H1 (cell line): Measurements from ENCODE around the gene INPP5J. TPM values are rescaled to one million over a fixed set of nuclear protein-coding genes. Genes with fewer than 3 reads are reported as not detected.

Source experiments
- CTCF ChIA-PET: fragments of 300-600 bp; sonication (Branson Sonifier 250); formaldehyde crosslinking; loops from one replicate; lab custom pipeline; 2021; ENCODE audit not compliant: partially characterized antibody; lab: Charles Lee
- POLR2A ChIA-PET: fragments of 300-600 bp; sonication (Branson Sonifier 250); formaldehyde crosslinking; loops from one replicate; lab custom pipeline; 2021; ENCODE audit warnings: inconsistent platforms; ENCODE audit not compliant: partially characterized antibody; lab: Charles Lee
- DNase-seq, 2 experiments: peaks; one replicate each; pipeline versions ENCODE4 v3.0.0 to v3.0.0-alpha.2; 2010 to 2022; ENCODE audit warnings: low spot score in 2 of 2, low read depth in 1 of 2, mixed read lengths in 1 of 2
- FAIRE-seq: peaks from 2 replicates; lab custom pipeline; 2011; peaks lifted over from hg19 to GRCh38; lab: Jason Lieb, UNC
- H2AFZ ChIP-seq: 2 replicates; pipeline ENCODE4 v1.8.1; 2012; ENCODE audit warnings: low read length, inconsistent platforms
- H2AK5ac ChIP-seq: 2 replicates; pipeline ENCODE4 v1.6.1; 2013; ENCODE audit warnings: low read depth, low read length
- H2BK120ac ChIP-seq: replicated peaks from 2 replicates; pipeline ENCODE3; 2013; ENCODE audit warnings: low read depth, low read length, inconsistent platforms
- H2BK12ac ChIP-seq: 2 replicates; pipeline ENCODE4 v1.6.1; 2013; ENCODE audit warnings: low read depth, low read length
- H2BK15ac ChIP-seq: 2 replicates; pipeline ENCODE4 v1.6.1; 2013; ENCODE audit warnings: low read length
- H2BK20ac ChIP-seq: 2 replicates; pipeline ENCODE4 v1.6.1; 2013; ENCODE audit warnings: low read length
- H2BK5ac ChIP-seq: 2 replicates; pipeline ENCODE4 v1.6.1; 2013; ENCODE audit warnings: low read depth, low read length
- H3K14ac ChIP-seq: 2 replicates; pipeline ENCODE4 v1.6.1; 2013; ENCODE audit warnings: inconsistent platforms; ENCODE audit not compliant: insufficient read length
- H3K18ac ChIP-seq: 2 replicates; pipeline ENCODE4 v1.6.1; 2013; ENCODE audit warnings: low read length; ENCODE audit errors: extremely low read depth
- H3K23ac ChIP-seq: 2 replicates; pipeline ENCODE4 v1.6.1; 2013; ENCODE audit warnings: inconsistent platforms; ENCODE audit not compliant: insufficient read length
- H3K23me2 ChIP-seq: 2 replicates; pipeline ENCODE4 v1.6.1; 2013; ENCODE audit warnings: low read depth, low read length
- H3K27ac ChIP-seq: 2 replicates; pipeline ENCODE4 v1.6.1; 2011; ENCODE audit warnings: low read depth, low read length, inconsistent platforms
- H3K27me3 ChIP-seq, 4 experiments: replicated peaks in 1 of 4; 1 replicate in 1 of 4; 2 replicates in 3 of 4; pipeline versions ENCODE4 v1.6.1 to v1.8.1; 2011 to 2013; ENCODE audit warnings: low read length in 3 of 4, mild to moderate bottlenecking in 3 of 4, inconsistent platforms in 2 of 4, mixed read lengths in 2 of 4, moderate library complexity in 1 of 4; ENCODE audit not compliant: control insufficient read depth in 3 of 4, insufficient read depth in 3 of 4; ENCODE audit errors: extremely low read depth in 1 of 4
- H3K36me3 ChIP-seq, 4 experiments: 2 replicates each; pipeline versions ENCODE4 v1.6.1 to v1.8.1; 2011 to 2013; ENCODE audit warnings: mild to moderate bottlenecking in 4 of 4, low read length in 3 of 4, moderate library complexity in 2 of 4, control low read depth in 1 of 4, inconsistent platforms in 1 of 4; ENCODE audit not compliant: insufficient read depth in 4 of 4, control insufficient read depth in 2 of 4
- H3K4ac ChIP-seq: replicated peaks from 2 replicates; pipeline ENCODE3; 2013; ENCODE audit warnings: low read length, low read depth, mixed read lengths, inconsistent platforms; ENCODE audit not compliant: insufficient read length
- H3K4me1 ChIP-seq, 4 experiments: replicated peaks in 1 of 4; 1 replicate in 1 of 4; 2 replicates in 3 of 4; pipeline versions ENCODE4 v1.6.1 to v1.8.1; 2011 to 2013; ENCODE audit warnings: low read length in 3 of 4, inconsistent platforms in 2 of 4, mixed read lengths in 1 of 4; ENCODE audit not compliant: insufficient read depth in 4 of 4, control insufficient read depth in 3 of 4
- H3K4me2 ChIP-seq, 2 experiments: 2 replicates each; pipeline versions ENCODE4 v1.6.1 to v1.8.1; 2011 to 2013; ENCODE audit warnings: low read depth in 2 of 2, low read length in 2 of 2, control low read depth in 1 of 2, inconsistent platforms in 1 of 2, mild to moderate bottlenecking in 1 of 2; ENCODE audit not compliant: insufficient read depth in 1 of 2
- H3K4me3 ChIP-seq, 4 experiments: fragments of 200-600, 300-600 bp in 1 of 4; sonication (generic), shearing (Covaris generic), sonication (Bioruptor Twin) in 1 of 4; 2 replicates each; pipeline versions ENCODE4 v1.5.1 to v1.8.1; 2011 to 2016; ENCODE audit warnings: low read length in 4 of 4, low read depth in 3 of 4, control low read depth in 2 of 4, inconsistent platforms in 2 of 4, mild to moderate bottlenecking in 2 of 4, mixed read lengths in 1 of 4, moderate library complexity in 1 of 4; ENCODE audit not compliant: insufficient read depth in 2 of 4; ENCODE audit errors: extremely low read depth in 1 of 4
- H3K56ac ChIP-seq: replicated peaks from 2 replicates; pipeline ENCODE3; 2013; ENCODE audit warnings: low read depth, mild to moderate bottlenecking, mixed read lengths, low read length, inconsistent platforms; ENCODE audit not compliant: insufficient read length
- H3K79me1 ChIP-seq: 2 replicates; pipeline ENCODE4 v1.6.1; 2013; ENCODE audit warnings: low read depth, low read length, control low read depth
- H3K79me2 ChIP-seq, 2 experiments: 2 replicates each; pipeline versions ENCODE4 v1.6.1 to v1.8.1; 2012 to 2013; ENCODE audit warnings: low read length in 2 of 2, mild to moderate bottlenecking in 2 of 2, inconsistent platforms in 1 of 2; ENCODE audit not compliant: insufficient read depth in 2 of 2, control insufficient read depth in 1 of 2
- H3K9ac ChIP-seq, 4 experiments: replicated peaks in 1 of 4; 1 replicate in 1 of 4; 2 replicates in 3 of 4; pipeline versions ENCODE4 v1.6.1 to v1.8.1; 2011 to 2013; ENCODE audit warnings: low read depth in 3 of 4, low read length in 3 of 4, control low read depth in 2 of 4, mild to moderate bottlenecking in 2 of 4, moderate library complexity in 2 of 4, inconsistent platforms in 1 of 4; ENCODE audit errors: extremely low read depth in 1 of 4
- H3K9me3 ChIP-seq, 2 experiments: 2 replicates each; pipeline versions ENCODE4 v1.6.1 to v1.8.1; 2012 to 2013; ENCODE audit warnings: mild to moderate bottlenecking in 2 of 2, moderate library complexity in 2 of 2, control low read depth in 1 of 2, inconsistent platforms in 1 of 2, low read depth in 1 of 2, low read length in 1 of 2, mixed read lengths in 1 of 2; ENCODE audit not compliant: insufficient read depth in 2 of 2
- H4K20me1 ChIP-seq, 2 experiments: replicated peaks in 1 of 2; 2 replicates each; pipeline versions ENCODE3 to v1.8.1; 2011 to 2013; ENCODE audit warnings: inconsistent platforms in 2 of 2, low read length in 2 of 2, mild to moderate bottlenecking in 1 of 2; ENCODE audit not compliant: insufficient read depth in 2 of 2, control insufficient read depth in 1 of 2
- H4K5ac ChIP-seq: 2 replicates; pipeline ENCODE4 v1.6.1; 2013; ENCODE audit warnings: low read length, low read depth, mixed read lengths, inconsistent platforms; ENCODE audit not compliant: insufficient read length
- H4K8ac ChIP-seq: 2 replicates; pipeline ENCODE4 v1.8.0; 2013; ENCODE audit warnings: mild to moderate bottlenecking, moderate library complexity, low read length, inconsistent platforms; ENCODE audit not compliant: insufficient read depth; ENCODE audit errors: extremely low read depth
- H4K91ac ChIP-seq: replicated peaks from 2 replicates; pipeline ENCODE3; 2013; ENCODE audit warnings: low read length, mixed read lengths, inconsistent platforms; ENCODE audit not compliant: insufficient read length
- BACH1 ChIP-seq: IDR thresholded peaks from 2 replicates; pipeline ENCODE4 v1.6.1; 2012; ENCODE audit warnings: low read length, improper control_type of control experiment
- CHD1 ChIP-seq: IDR thresholded peaks from 2 replicates; pipeline ENCODE4 v1.6.1; 2012; ENCODE audit warnings: low read depth, low read length, improper control_type of control experiment
- CTCF ChIP-seq, 3 experiments: IDR thresholded peaks; 1 replicate in 2 of 3; 2 replicates in 1 of 3; pipeline versions ENCODE4 v1.5.1 to v1.6.1; 2011; ENCODE audit warnings: low read length in 3 of 3, mild to moderate bottlenecking in 3 of 3, inconsistent platforms in 2 of 3, low read depth in 1 of 3, moderate library complexity in 1 of 3; ENCODE audit not compliant: insufficient read depth in 1 of 3; ENCODE audit errors: control extremely low read depth in 1 of 3
- HDAC2 ChIP-seq, 2 experiments: fragments of 300-600 bp in 1 of 2; sonication (generic) in 1 of 2; IDR thresholded peaks; 2 replicates each; pipeline ENCODE4 v1.6.1; 2011 to 2012; ENCODE audit warnings: low read depth in 2 of 2, low read length in 2 of 2, mild to moderate bottlenecking in 2 of 2, moderate library complexity in 2 of 2, borderline replicate concordance in 1 of 2, inconsistent platforms in 1 of 2
- RAD21 ChIP-seq, 2 experiments: IDR thresholded peaks in 1 of 2; conservative IDR thresholded peaks in 1 of 2; 2 replicates each; pipeline ENCODE4 v1.6.1; 2011; ENCODE audit warnings: low read depth in 2 of 2, low read length in 2 of 2, improper control_type of control experiment in 1 of 2, inconsistent platforms in 1 of 2, mild to moderate bottlenecking in 1 of 2, moderate library complexity in 1 of 2
- RXRA ChIP-seq: IDR thresholded peaks from 2 replicates; pipeline ENCODE4 v1.6.1; 2011; ENCODE audit warnings: low read depth, mild to moderate bottlenecking, low read length, moderate library complexity; ENCODE audit not compliant: insufficient read depth
- WGBS, 2 experiments: shearing (Covaris generic) in 1 of 2; methylation state at CpG; one replicate each; pipeline versions ENCODE4 v1.1.6 to v1.1.7; 2013 to 2015; ENCODE audit warnings: low lambda C conversion rate in 2 of 2, mixed read lengths in 2 of 2, inconsistent platforms in 1 of 2, low coverage in 1 of 2, missing lambda C conversion rate in 1 of 2; ENCODE audit not compliant: insufficient replicate concordance in 2 of 2, insufficient coverage in 1 of 2, insufficient read length in 1 of 2; ENCODE audit errors: extremely low coverage in 1 of 2, missing lambda C conversion rate in 1 of 2; 5-methylcytosine and 5-hydroxymethylcytosine counted together
- polyA plus RNA-seq, 7 experiments: library from polyadenylated mRNA; depleted of rRNA in 3 of 7; stranded (reverse) in 5 of 7; unstranded in 2 of 7; fragments of >200 nt in 5 of 7; fragments of 200-250 nt in 2 of 7; gene quantifications; 1 replicate in 5 of 7; 2 replicates in 1 of 7; 4 replicates in 1 of 7; pipeline versions ENCODE4 v1.2.1 to v1.2.3, GENCODE V29; 2011 to 2013; ENCODE audit warnings: missing spikeins in 2 of 7, mixed read lengths in 2 of 7
- total RNA-seq: library from RNA; stranded (reverse); fragmentation: NEBNext Ultra II Directional; extraction: Animal tissue kit (Norgen Biotek cat#: 25700); gene quantifications from 2 replicates; pipeline ENCODE4 v1.2.1, GENCODE V29; 2021

INPP5J gene
- total and polyA plus RNA-seq, 2 of the 8 experiments (the other 6 are each of a cell fraction or from before 2014, with no cell fraction given), result 5.4 to 6.0 TPM

DNA sequence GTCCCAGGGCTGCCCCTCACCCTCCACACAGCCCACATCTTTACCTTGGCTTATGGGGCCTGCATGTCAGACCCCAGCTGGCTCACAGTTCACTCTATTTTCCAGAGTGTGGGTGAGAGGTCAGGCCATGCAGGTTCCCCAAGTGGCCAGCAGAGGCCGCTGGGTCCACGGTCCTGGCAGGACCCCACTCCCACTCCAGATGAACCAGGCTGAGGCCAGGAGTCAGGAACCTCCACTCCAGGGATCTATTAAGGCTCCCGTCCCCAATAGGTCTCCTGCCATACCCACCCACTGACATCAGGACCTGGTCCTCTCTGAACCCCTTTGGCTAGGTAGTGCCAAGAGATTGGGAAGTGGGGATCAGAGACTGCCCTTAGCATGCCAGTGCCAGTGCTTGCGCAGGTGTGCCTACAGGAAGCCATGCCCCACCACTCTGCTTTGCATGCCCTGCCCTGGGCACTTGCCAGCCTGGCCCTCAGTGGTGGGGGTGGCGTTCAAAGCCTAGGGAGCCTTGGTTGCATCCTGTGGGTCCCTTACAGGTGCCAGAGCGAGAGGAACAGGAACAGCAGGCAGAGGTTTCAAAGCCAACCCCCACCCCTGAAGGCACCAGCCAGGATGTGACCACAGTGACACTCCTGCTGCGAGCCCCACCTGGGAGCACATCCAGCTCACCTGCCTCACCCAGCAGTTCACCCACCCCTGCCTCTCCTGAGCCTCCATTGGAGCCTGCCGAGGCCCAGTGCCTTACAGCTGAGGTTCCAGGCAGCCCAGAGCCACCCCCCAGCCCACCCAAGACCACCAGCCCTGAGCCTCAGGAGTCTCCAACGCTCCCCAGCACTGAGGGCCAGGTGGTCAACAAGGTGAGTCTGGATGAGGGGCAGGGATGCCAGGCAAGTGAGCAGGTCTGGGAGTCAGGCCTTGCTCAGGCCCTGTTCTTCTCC is 33.3 kb upstream of the INPP5J start:
- Histone ChIP-seq H3K79me1 (no peaks in the 10 kb centered on the region; the same call in 1 of the 2 replicates), H2BK5ac (no peak overlapping the region), H3K14ac (no peak overlapping the region), H4K5ac (no peak overlapping the region), H3K27ac (no peak overlapping the region), H3K4me3 (no peak overlapping the region), H3K9ac (no peak overlapping the region), H3K56ac (no peak overlapping the region), H2BK12ac (no peak overlapping the region), H3K23ac (no peak overlapping the region), H3K27me3 (no peaks in the 10 kb centered on the region), H4K8ac (no peak overlapping the region), H3K36me3 (no peaks in the 10 kb centered on the region), H4K20me1 (no peaks in the 10 kb centered on the region), H3K9me3 (no peaks in the 10 kb centered on the region), H3K4me1 (peaks cover 0 to 13% (median 4%) of the 10 kb centered on the region in 4 experiments; a peak in 5 of 7 replicates), H3K4me2 (no peak overlapping the region), H2AFZ (no peak overlapping the region), H3K23me2 (peaks cover 1% of the 10 kb centered on the region), H2AK5ac (no peak overlapping the region), H2BK20ac (no peak overlapping the region), H3K18ac (no peak overlapping the region), H3K79me2 (peaks cover 0 to under 1% of the 10 kb centered on the region in 2 experiments; a peak in 1 of 4 replicates), H4K91ac (no peak overlapping the region), H2BK120ac (no peak overlapping the region), H2BK15ac (no peak overlapping the region), H3K4ac (no peak overlapping the region)
- ChIA-PET CTCF (interaction anchor here (0.6 to 16.8 kb wide), 18 partner anchors 5 to 377 kb away, joined by 3 to 207 read pairs (median 4); partner anchors contain the start of genes PLA2G3, SELENOM and SMTN), POLR2A (interaction anchor here (1.1 to 12.2 kb wide), 2 partner anchors 18 to 120 kb away, joined by 3 to 220 read pairs; partner anchors contain the start of genes MORC2, SELENOM and TUG1)
- no peak for FAIRE-seq
- WGBS, 2 experiments, result 69% methylated on average over 8 of the region's 9 CpGs; no CpG with 5 or more reads in 1 of the 2 experiments
- peak in 1 of 2 experiments; percentile 67 for DNase-seq
- TF ChIP-seq HDAC2 (IDR thresholded peaks at IDR 0.05; ENCODE audit: borderline replicate concordance in 1 of 2, low read depth in 2 of 2, low read length in 2 of 2), result peak in 1 of 2 experiments; percentile 39; a peak in 1 of 4 replicates
- TF ChIP-seq CHD1, result no peak
- TF ChIP-seq CTCF (IDR thresholded peaks at IDR 0.05; ENCODE audit: control extremely low read depth in 1 of 3, insufficient read depth in 1 of 3, low read depth in 1 of 3, low read length in 3 of 3), result peak; percentile 83 to 88 (median 83)
- TF ChIP-seq BACH1, result peak; percentile 81
- TF ChIP-seq RAD21 (IDR thresholded peaks at IDR 0.05 in 1 of 2, conservative IDR thresholded peaks at IDR 0.05 in 1 of 2; ENCODE audit: low read depth in 2 of 2, low read length in 2 of 2), result peak; percentile 69 to 79
- TF ChIP-seq RXRA, result 0 out of 2 replicates have a peak, but pooled peaks have one; percentile 66
